ENCODE results near the gene TRIM34. TPM values are rescaled to one million over a fixed set of nuclear protein-coding genes. Genes with fewer than 3 reads are reported as not detected.
"Not testable (repeated sequence)": the region's sequence is repeated elsewhere in the genome, so short reads cannot be mapped to it uniquely, and the experiment has no call there.

TRIM34 gene
- total RNA-seq, 1 donor from 2014 or later = 4.6 TPM

- Mint-ChIP-seq H3K4me3 (ENCODE audit: unreplicated experiment) (no peak overlapping the region), H3K9me3 (ENCODE audit: unreplicated experiment) (no peaks in the 10 kb centered on the region), H3K27me3 (ENCODE audit: unreplicated experiment) (no peaks in the 10 kb centered on the region), H3K4me1 (ENCODE audit: unreplicated experiment) (peaks cover 31% of the 10 kb centered on the region), H3K36me3 (ENCODE audit: unreplicated experiment) (no peaks in the 10 kb centered on the region), H3K27ac (ENCODE audit: unreplicated experiment) (no peak overlapping the region)
- peak; percentile 82 for TF ChIP-seq CTCF (IDR thresholded peaks at IDR 0.05)
- peak; percentile 84 for DNase-seq (ENCODE audit: extremely low spot score, unreplicated experiment)
Measured at GRCh38 chr11:5600374-5600851, 24.4 kb upstream of the TRIM34 start.

GRCh38 chr11:5602791-5603190 lies 22.0 kb upstream of the TRIM34 start:
- not testable (repeated sequence) for H3K9me3 Mint-ChIP-seq (ENCODE audit: unreplicated experiment); H3K27me3 Mint-ChIP-seq (ENCODE audit: unreplicated experiment); H3K4me3 Mint-ChIP-seq (ENCODE audit: unreplicated experiment); H3K27ac Mint-ChIP-seq (ENCODE audit: unreplicated experiment); H3K36me3 Mint-ChIP-seq (ENCODE audit: unreplicated experiment); DNase-seq (ENCODE audit: extremely low spot score, unreplicated experiment)
- peaks cover 25% of the 10 kb centered on the region for H3K4me1 Mint-ChIP-seq (ENCODE audit: unreplicated experiment)

GRCh38 chr11:5603326-5603725 lies 21.5 kb upstream of the TRIM34 start:
- H3K9me3 Mint-ChIP-seq (ENCODE audit: unreplicated experiment) = no peaks in the 10 kb centered on the region
- no peak overlapping the region for H3K4me3 Mint-ChIP-seq (ENCODE audit: unreplicated experiment)
- no peaks in the 10 kb centered on the region for H3K36me3 Mint-ChIP-seq (ENCODE audit: unreplicated experiment)
- H3K27me3 Mint-ChIP-seq (ENCODE audit: unreplicated experiment) = no peaks in the 10 kb centered on the region
- peak; percentile 67 for DNase-seq (ENCODE audit: extremely low spot score, unreplicated experiment)
- TF ChIP-seq CTCF (IDR thresholded peaks at IDR 0.05) = no peak
- peaks cover 21% of the 10 kb centered on the region for H3K4me1 Mint-ChIP-seq (ENCODE audit: unreplicated experiment)
- H3K27ac Mint-ChIP-seq (ENCODE audit: unreplicated experiment) = no peak overlapping the region

- H3K27me3 Mint-ChIP-seq (ENCODE audit: unreplicated experiment) = no peaks in the 10 kb centered on the region
- no peak overlapping the region for H3K4me3 Mint-ChIP-seq (ENCODE audit: unreplicated experiment)
- TF ChIP-seq CTCF (IDR thresholded peaks at IDR 0.05) = no peak
- peak; percentile 40 for DNase-seq (ENCODE audit: extremely low spot score, unreplicated experiment)
- no peaks in the 10 kb centered on the region for H3K9me3 Mint-ChIP-seq (ENCODE audit: unreplicated experiment)
- no peaks in the 10 kb centered on the region for H3K36me3 Mint-ChIP-seq (ENCODE audit: unreplicated experiment)
- H3K27ac Mint-ChIP-seq (ENCODE audit: unreplicated experiment) = peak overlapping the region; percentile 31
- H3K4me1 Mint-ChIP-seq (ENCODE audit: unreplicated experiment) = peaks cover 25% of the 10 kb centered on the region
Measured at GRCh38 chr11:5604896-5605295, 19.9 kb upstream of the TRIM34 start.

- TF ChIP-seq CTCF (IDR thresholded peaks at IDR 0.05) = no peak
- Mint-ChIP-seq H3K27me3 (ENCODE audit: unreplicated experiment) (no peaks in the 10 kb centered on the region), H3K27ac (ENCODE audit: unreplicated experiment) (peak overlapping the region; percentile 39), H3K36me3 (ENCODE audit: unreplicated experiment) (no peaks in the 10 kb centered on the region), H3K9me3 (ENCODE audit: unreplicated experiment) (no peaks in the 10 kb centered on the region), H3K4me1 (ENCODE audit: unreplicated experiment) (peaks cover 22% of the 10 kb centered on the region), H3K4me3 (ENCODE audit: unreplicated experiment) (no peak overlapping the region)
- peak; percentile 68 for DNase-seq (ENCODE audit: extremely low spot score, unreplicated experiment)
Measured at GRCh38 chr11:5605849-5606248, 19.0 kb upstream of the TRIM34 start.

- Mint-ChIP-seq H3K4me1 (ENCODE audit: unreplicated experiment) (peaks cover 22% of the 10 kb centered on the region), H3K9me3 (ENCODE audit: unreplicated experiment) (no peaks in the 10 kb centered on the region), H3K36me3 (ENCODE audit: unreplicated experiment) (no peaks in the 10 kb centered on the region), H3K4me3 (ENCODE audit: unreplicated experiment) (no peak overlapping the region), H3K27ac (ENCODE audit: unreplicated experiment) (no peak overlapping the region), H3K27me3 (ENCODE audit: unreplicated experiment) (no peaks in the 10 kb centered on the region)
- no peak for TF ChIP-seq CTCF (IDR thresholded peaks at IDR 0.05)
- no peak for DNase-seq (ENCODE audit: extremely low spot score, unreplicated experiment)
Measured at GRCh38 chr11:5608808-5609207, 16.0 kb upstream of the TRIM34 start.
